H1 (cell line): ENCODE results near the gene KCNJ12.

ENCODE experiments used
- CHD2 ChIP-seq: IDR thresholded peaks from 2 replicates; pipeline ENCODE4 v1.6.1; 2012; ENCODE audit warnings: low read length, improper control_type of control experiment
- EZH2 ChIP-seq: fragments of 200-600 bp; sonication (generic); IDR thresholded peaks from 2 replicates; pipeline ENCODE4 v1.7.1; 2012; ENCODE audit warnings: low read depth, mild to moderate bottlenecking, moderate library complexity, low read length, inconsistent platforms; ENCODE audit not compliant: severe bottlenecking
- KDM4A ChIP-seq: IDR thresholded peaks from one replicate; pipeline ENCODE4 v1.7.1; 2012; ENCODE audit warnings: low read depth, mild to moderate bottlenecking, moderate library complexity, low read length, inconsistent platforms; ENCODE audit not compliant: severe bottlenecking
- POLR2A ChIP-seq, 2 experiments: IDR thresholded peaks; 1 replicate in 1 of 2; 2 replicates in 1 of 2; pipeline ENCODE4 v1.6.1; 2011; ENCODE audit warnings: low read depth in 2 of 2, low read length in 2 of 2, mild to moderate bottlenecking in 2 of 2; ENCODE audit errors: control extremely low read depth in 1 of 2
- POLR2AphosphoS5 ChIP-seq: IDR thresholded peaks from 2 replicates; pipeline ENCODE4 v1.6.1; 2011; ENCODE audit warnings: low read depth, low read length
- RXRA ChIP-seq: IDR thresholded peaks from 2 replicates; pipeline ENCODE4 v1.6.1; 2011; ENCODE audit warnings: low read depth, mild to moderate bottlenecking, low read length, moderate library complexity; ENCODE audit not compliant: insufficient read depth
- SIN3A ChIP-seq, 2 experiments: IDR thresholded peaks in 1 of 2; conservative IDR thresholded peaks in 1 of 2; 2 replicates each; pipeline ENCODE4 v1.6.1; 2011 to 2012; ENCODE audit warnings: low read length in 2 of 2, improper control_type of control experiment in 1 of 2, low read depth in 1 of 2, mild to moderate bottlenecking in 1 of 2
- TAF1 ChIP-seq: IDR thresholded peaks from 2 replicates; pipeline ENCODE4 v1.6.1; 2011; ENCODE audit warnings: mild to moderate bottlenecking, low read depth, low read length
- TCF12 ChIP-seq: IDR thresholded peaks from 2 replicates; pipeline ENCODE4 v1.6.1; 2011; ENCODE audit warnings: low read depth, mild to moderate bottlenecking, low read length
- TF ChIP-seq, protein P1 (sequence below), 3 experiments: IDR thresholded peaks; 1 replicate in 2 of 3; 2 replicates in 1 of 3; pipeline versions ENCODE4 v1.5.1 to v1.6.1; 2011; ENCODE audit warnings: low read length in 3 of 3, mild to moderate bottlenecking in 3 of 3, inconsistent platforms in 2 of 3, low read depth in 1 of 3, moderate library complexity in 1 of 3; ENCODE audit not compliant: insufficient read depth in 1 of 3; ENCODE audit errors: control extremely low read depth in 1 of 3

DNA sequence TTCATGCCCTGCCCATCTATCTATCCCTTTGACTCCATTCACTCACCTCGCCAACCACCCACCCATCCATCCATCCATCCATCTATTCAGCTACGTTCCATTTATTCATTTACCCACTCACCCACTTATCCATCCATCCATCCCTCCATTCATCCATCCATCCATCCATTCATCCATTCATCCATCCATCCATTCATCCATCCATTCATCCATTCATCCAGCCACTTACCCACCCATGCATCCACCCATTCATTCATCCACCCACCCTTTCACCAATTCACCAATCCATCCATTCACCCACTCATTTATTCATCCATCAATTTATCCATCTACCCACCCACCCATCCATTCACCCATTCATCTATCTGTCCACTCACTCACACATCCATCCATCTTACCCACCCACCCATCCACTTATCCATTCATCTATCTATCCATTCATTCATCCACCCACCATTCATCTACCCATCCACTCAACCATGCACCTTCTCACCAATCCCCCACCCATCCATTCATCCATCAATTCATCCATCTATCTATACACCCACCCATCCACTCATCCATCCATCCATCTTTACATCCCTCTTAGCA is 19.5 kb upstream of the KCNJ12 start:
- TF ChIP-seq, protein P1, sequence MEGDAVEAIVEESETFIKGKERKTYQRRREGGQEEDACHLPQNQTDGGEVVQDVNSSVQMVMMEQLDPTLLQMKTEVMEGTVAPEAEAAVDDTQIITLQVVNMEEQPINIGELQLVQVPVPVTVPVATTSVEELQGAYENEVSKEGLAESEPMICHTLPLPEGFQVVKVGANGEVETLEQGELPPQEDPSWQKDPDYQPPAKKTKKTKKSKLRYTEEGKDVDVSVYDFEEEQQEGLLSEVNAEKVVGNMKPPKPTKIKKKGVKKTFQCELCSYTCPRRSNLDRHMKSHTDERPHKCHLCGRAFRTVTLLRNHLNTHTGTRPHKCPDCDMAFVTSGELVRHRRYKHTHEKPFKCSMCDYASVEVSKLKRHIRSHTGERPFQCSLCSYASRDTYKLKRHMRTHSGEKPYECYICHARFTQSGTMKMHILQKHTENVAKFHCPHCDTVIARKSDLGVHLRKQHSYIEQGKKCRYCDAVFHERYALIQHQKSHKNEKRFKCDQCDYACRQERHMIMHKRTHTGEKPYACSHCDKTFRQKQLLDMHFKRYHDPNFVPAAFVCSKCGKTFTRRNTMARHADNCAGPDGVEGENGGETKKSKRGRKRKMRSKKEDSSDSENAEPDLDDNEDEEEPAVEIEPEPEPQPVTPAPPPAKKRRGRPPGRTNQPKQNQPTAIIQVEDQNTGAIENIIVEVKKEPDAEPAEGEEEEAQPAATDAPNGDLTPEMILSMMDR (IDR thresholded peaks at IDR 0.05; ENCODE audit: control extremely low read depth in 1 of 3, insufficient read depth in 1 of 3, low read depth in 1 of 3, low read length in 3 of 3): no peak
- TF ChIP-seq POLR2AphosphoS5: no peak
- no peak for TF ChIP-seq TAF1
- TF ChIP-seq EZH2: no peak
- TF ChIP-seq KDM4A: no peak
- TF ChIP-seq RXRA: no peak
- TF ChIP-seq TCF12: no peak
- no peak for TF ChIP-seq POLR2A (IDR thresholded peaks at IDR 0.05; ENCODE audit: control extremely low read depth in 1 of 2, low read depth in 2 of 2, low read length in 2 of 2)
- TF ChIP-seq CHD2: no peak
- TF ChIP-seq SIN3A (conservative IDR thresholded peaks at IDR 0.05 in 1 of 2, IDR thresholded peaks at IDR 0.05 in 1 of 2; ENCODE audit: low read depth in 1 of 2, low read length in 2 of 2): no peak
